ENCODE measurements around the gene EPN2.

Gene EPN2

DNA sequence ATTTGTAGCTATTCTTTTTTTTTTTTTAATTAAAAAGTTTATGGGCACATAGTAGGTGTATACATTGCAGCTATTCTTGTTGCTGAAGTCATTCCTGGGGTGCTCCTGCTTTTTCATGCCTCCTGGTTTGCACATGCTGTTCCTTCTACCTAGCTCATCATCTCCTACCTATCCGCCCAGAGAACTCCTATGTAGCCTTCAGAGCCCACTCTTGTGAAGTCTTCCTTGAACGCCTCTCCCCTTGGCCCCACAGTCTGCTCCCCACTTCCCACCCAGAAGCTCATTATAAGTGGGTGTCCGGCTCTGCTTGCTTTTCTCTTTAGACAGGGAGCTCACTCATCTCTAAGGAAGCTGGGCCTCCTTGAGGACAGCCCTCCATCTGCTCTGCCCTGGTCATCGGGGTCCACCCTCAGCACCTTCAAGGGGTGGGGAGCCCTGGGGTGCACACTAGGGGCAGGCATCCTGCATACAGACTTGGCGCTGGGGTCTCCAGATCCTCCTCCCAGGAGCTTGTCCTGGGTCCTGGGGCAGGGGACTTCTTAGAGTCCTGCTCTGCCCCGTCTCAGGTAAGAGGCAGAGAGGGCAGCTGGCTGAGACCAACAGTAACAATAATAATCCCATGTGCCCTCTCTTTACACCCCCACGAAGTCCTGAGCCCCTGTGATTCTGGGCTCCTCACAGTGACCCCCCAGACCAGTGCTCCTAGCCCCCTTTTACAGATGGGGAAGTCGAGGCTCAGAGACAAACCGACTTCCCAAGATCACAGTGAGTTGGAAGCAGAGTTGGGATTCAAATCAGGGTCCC, 128.9 kb downstream of the EPN2 start:
- no peak for DNase-seq (ENCODE audit: low read depth in 2 of 2)

DNA sequence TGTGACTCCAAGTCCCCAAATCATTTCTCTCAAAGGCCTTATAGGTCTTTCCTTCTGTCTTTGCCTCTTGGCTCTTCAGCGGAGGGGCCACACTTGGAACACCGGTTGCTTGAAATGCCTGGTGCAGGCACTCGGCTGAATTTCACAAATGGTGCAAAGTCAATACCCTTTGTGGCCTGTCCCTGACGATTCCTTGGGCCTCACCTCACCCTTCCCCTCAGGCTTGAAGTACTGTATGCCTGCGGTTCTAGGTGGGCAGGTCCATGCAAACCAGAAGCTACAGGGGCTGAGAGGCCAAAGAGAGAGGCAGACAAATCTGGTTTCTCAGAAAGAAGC, 129.4 kb downstream of the EPN2 start:
- DNase-seq (ENCODE audit: low read depth in 2 of 2), result no peak

DNA sequence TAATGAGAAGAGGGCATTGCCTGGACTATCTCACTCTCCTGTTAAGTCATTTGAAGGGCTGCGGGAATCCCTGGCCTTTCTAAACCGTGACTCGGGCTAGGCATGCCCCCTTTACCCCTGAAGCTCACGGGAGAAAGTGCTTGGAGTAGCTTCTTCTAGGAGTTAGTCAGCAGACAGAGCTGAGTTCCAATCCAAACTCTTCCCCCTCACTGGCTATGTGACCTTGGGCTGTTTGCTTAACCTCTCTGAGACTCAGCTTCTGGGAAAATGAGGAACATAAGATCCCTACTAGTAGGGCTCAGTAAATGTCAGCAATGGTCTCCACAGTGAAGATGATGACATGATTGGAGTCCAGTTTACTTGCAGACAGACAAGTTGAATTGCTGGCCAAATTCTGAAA, 131.1 kb downstream of the EPN2 start:
- DNase-seq (ENCODE audit: low read depth in 2 of 2), result no peak

DNA sequence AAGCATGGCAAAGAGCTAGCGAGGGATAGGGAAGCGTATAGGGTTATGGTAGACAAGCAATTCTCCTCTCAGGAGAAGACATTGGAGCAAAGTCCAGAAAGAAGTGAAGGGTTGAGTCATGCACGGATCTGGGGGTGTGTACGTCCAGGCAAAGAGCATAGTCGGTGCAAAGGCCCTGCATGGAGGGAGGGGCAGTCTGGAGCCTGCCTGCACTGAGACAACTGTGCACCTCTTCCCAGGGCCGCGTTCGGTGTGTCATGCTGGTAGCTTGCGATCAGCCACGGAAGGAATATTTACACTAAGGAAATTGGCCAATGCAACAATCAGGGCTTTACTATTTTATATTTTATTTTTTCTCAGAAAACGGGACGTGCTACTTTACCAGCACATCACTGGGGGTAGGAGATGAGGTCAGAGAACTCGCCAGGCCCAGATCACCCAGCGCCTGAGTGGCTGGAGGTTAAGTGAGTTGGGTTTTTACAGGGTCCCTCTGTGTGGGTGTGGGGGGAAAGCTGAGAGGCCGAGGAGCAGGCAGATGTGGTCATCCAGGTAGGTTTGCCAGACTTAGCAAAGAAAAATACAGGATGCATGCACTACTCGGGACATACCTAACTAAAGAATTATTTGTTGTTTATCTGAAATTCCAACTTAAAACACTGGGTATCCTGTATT, 132.1 kb downstream of the EPN2 start:
- DNase-seq (ENCODE audit: low read depth in 2 of 2), result no peak

DNA sequence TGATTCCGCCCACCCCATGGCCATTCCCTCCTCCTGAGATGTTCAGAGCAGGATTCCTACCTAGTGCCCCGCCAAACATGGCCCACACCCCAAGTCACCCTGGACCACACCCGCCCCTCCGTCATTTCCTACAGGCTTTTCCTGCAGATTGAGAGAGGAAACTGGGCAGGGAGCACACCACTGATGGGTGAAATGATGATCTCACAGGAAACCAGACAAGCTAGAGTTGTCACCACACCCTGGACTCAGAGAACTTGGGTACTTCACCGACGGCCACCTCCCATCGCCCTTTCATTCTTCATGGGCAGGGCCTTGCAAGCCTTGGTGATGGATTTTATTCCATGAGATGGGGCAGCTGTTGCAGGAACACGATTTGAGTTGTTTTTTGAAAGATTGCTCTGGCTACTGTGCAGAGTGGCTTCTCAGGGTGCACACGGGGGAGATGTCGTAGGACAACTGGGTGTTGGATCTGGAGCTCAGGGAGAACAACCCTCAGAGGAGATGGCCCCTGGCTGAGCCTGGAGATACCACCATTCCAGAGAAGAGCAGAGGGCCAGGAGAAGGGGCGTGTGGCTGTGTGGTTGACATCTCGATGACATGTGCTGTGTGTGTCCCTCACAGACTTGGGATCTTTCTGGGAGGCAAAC, 132.8 kb downstream of the EPN2 start:
- no peak for DNase-seq (ENCODE audit: low read depth in 2 of 2)

DNA sequence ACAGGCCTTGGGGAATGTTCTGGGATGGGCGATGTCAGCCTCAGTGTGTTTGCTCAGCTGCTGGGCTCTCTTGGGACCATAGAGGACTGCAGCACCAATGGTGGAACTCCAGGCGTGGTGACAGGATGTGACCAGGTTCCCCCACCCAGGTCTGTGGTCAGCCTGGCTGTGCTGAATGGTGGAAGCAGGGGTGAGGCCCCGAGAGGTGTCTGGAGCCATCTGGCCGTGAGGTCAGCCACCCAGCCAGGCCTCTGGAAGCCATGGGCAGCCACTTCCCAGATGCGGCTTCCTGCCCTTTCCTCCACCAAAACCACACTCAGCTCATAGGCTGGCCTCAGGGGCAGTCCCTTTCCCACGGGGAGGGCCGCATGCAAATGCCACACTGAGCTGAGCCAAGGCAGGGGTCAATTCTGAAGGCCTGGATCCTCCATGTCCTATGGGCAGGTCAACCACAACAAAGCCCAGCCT, 133.4 kb downstream of the EPN2 start:
- no peak for DNase-seq (ENCODE audit: low read depth in 2 of 2)

DNA sequence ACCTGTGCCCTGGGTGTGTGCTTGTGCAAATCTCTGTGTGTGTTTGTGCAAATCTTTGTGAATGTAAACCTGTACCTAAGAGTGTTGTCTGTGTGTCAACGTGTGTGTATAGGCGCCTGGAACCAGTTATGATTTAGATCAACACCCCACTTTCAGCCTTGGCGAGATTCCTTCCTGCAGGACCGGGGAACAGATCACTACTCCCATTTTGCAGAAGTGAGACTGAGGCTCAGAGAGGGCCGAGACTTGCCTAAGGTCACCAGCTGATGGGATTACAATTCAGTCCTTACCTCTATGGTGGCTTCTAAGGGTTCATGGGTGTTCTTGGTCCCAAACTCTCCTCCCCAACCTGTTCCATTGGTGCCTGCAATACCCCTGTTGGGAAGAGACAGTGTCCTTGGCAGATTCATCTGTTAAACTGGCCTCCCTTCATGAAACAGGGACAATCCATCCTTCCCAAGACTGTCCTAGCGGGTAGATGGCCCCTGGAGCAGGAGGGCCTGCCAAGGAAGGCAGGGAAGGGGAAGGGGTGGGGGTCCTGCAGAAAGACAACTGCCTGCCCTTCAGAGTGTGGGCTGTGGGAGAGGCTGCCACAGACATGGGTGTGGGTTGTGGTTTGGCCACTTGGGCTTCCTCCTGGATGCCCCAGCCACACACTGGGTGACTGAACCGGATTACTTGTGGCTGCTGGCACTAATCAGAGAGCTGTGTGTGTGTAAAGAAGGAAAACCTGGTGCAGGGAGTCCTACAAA, 134.3 kb downstream of the EPN2 start:
- no peak for DNase-seq (ENCODE audit: low read depth in 2 of 2)

DNA sequence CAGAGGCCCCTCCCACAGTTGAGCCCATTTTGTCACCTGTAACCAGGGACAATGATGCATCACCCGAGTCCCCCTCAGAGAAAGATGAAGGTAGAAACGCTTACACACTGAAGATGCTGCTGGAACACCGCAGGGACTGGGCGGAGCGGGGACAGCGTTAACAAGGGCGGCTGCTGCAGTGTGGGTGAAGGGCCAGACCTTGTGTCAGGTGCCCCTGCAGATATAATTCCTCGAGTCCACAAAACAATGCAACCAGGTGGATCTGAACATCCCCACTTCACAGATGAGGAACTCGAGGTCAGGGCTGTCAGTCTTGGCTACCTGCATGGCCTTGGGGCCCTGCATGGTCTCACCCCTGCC, 134.8 kb downstream of the EPN2 start:
- DNase-seq (ENCODE audit: low read depth in 2 of 2), result no peak

DNA sequence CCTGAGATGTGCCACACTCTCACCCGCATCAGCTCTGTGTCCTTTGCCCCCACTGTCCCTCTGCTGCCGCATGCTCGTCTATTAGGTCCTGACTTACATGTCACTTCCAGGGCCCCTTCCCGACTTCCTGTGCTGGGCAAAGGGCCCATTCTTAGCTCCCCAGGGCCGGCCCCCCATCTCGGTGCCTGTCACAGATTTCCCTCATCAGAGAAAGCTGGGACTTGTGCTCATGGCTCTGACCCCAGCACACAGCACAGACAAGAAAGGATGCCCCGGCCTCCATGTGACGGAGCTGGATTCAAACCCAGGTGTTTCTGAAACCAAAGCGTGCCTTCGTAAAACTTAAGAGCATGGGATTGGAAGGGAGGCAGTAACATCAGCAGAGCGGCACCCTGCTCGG, 135.3 kb downstream of the EPN2 start:
- DNase-seq (ENCODE audit: low read depth in 2 of 2), result no peak

DNA sequence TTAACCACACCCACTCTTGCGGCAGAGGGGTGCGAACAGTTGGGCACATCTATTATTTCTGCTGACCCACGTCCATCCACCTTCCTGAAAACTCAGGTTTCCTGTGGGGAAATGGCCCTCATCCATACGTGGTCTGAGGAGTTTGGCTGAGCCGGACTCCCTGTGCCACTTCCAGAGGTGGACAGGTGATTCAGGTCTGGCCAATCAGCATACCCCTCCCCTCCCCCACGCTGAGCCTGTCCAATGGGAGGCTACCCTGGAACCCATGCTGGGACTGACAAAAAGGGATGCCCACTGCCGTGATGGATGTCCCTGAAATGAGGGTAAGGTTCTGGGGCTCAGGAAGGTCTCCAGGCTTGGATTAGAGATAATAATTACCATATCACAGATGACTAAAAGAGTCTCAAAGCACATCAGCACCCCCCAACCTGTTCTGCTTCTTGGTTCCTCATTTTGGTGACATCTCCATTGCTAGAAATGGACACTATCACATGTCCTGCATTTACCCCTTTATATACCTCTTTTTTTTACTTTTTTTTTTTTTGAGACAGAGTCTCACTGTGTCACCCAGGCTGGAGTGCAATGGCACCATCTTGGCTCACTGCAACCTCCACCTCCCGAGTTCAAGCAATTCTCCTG, 135.8 kb downstream of the EPN2 start:
- DNase-seq (ENCODE audit: low read depth in 2 of 2), result no peak

DNA sequence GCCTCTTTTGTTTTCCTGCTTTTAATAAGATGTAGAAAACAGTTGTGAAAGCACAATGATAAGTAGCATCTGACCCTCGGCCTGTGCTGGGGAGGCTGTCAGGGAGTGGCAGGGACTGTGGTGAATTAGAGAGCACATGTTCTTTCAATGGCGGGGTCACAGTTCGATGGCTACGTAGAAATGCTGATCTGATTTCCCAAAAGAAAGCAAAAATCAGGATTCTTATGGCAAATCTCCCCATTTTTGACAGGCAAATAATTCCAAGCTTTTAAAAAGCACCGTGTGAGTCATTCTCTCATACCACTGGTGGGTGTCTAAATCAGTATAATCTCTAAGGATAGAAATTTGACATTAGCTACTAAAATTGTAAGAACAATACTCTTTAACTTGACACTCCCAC, 137.0 kb downstream of the EPN2 start:
- DNase-seq (ENCODE audit: low read depth in 2 of 2), result no peak

DNA sequence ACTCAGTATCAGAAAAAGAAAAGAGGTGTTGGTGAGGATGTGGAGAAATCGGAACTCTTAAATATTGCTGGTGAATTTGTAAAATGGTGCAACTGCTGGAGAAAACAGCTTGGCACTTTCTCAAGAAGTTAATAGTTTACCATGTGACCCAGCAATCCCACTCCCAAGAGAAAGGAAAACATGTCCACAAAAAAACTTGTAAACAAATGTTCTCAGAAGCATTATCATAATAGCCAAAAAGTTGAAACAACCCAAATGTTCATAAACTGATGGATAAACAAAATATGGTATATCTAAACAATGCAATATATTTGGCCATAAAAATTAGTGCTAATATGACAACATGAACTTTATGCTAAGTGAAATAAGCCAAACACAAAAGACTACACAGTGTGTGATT, 138.6 kb downstream of the EPN2 start:
- DNase-seq (ENCODE audit: low read depth in 2 of 2), result no peak

DNA sequence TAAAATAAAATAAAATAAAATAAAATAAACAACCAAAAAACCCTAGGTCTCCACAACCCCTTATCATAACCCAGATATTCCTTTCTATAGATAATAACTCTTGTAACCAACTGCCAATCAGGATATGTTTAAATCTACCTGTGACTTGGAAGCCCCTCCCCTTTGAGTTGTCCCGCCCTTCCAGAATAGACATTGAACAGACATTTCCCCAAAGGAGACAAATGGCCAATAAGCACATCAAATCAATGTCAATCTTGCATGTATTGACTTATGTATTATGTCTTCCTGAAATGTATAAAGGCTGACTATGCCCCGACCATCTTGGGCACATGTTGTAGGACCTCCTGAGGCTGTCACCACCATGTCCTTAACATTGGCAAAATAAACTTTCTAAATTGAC, 139.6 kb downstream of the EPN2 start:
- no peak for DNase-seq (ENCODE audit: low read depth in 2 of 2)

DNA sequence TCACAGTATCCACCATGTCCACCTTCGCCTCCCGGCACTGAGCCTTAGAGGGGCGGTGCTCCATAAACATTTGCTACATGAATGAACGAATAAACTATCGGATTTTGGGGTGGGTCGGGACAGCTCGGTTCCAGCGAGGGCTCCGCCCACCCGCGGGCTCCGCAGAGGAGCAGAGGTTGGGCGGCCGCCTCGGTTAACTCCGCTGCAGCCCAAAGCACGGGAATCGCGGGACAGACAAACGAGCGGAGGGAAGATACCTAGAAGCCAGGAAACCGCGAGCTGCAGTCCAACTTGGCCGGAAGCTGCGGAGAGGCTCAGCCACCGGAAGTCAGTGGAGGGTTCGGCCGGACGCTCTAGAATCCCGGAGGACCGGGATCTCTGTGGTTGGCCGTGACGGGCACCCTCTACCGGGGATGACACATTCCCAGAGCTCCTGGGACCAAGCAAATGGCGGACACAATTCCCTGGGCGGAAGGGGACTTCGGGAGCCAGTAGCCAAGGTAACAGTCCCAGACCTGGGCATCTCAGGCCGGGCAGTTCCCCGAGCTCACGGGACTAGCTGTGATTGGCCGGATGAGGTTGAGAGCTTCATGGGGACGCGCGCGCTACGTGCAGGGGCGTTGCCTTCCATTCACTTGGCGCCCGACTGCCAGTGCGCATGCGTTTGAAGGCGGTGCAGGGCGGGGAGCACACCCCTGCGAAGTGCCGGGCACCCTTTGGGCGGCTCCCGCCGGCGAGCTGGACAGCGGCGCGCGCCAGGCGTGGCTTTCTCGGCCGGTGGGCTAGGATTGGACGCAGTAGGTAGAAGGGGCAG, 140.6 kb downstream of the EPN2 start:
- peak; percentile 72 to 86 for DNase-seq (ENCODE audit: low read depth in 2 of 2)

DNA sequence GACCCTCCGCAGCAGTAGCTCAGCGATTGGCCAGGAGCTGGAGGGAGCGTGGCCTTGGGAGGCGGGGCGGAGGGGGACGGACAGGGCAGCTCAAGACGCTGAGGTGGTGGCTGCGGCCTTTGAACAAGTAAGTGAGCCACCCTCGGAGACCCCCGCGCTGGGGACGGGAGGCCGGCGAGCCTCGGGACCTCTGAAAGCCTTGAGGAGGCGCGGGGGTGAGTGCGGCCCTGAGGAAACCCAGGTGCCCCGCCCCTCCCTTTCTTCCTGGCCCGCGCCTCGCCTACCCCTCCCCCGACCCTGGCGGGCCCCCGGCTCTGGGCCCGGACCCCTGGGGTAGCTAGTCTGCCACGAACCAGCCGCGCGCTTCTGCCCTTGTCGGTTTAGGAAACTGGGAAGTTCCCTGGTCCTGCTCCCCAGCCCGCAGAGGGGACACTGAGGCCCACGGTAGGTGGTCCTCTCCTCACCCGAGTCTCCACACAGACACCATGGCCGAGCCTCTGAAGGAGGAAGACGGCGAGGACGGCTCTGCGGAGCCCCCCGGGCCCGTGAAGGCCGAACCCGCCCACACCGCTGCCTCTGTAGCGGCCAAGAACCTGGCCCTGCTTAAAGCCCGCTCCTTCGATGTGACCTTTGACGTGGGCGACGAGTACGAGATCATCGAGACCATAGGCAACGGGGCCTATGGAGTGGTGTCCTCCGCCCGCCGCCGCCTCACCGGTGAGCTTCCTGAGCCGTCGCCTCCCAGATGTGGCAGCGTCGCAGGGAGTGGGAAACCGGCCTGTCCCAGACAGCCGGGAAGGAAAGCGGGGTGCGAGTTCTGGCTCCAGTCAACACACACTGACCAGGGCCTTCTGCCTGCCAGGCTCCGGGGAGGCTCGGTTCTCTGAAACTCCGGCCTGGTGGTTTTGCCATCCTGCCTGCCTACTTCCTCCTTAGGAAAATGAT, 141.5 kb downstream of the EPN2 start, which contains the start of gene MAPK7:
Gene MAPK7, plus strand, starts transcription at position 83 of the 945 bp plus-strand sequence. Its CDS starts 403 bp downstream, at position 486.
- DNase-seq (ENCODE audit: low read depth in 2 of 2), result no peak

DNA sequence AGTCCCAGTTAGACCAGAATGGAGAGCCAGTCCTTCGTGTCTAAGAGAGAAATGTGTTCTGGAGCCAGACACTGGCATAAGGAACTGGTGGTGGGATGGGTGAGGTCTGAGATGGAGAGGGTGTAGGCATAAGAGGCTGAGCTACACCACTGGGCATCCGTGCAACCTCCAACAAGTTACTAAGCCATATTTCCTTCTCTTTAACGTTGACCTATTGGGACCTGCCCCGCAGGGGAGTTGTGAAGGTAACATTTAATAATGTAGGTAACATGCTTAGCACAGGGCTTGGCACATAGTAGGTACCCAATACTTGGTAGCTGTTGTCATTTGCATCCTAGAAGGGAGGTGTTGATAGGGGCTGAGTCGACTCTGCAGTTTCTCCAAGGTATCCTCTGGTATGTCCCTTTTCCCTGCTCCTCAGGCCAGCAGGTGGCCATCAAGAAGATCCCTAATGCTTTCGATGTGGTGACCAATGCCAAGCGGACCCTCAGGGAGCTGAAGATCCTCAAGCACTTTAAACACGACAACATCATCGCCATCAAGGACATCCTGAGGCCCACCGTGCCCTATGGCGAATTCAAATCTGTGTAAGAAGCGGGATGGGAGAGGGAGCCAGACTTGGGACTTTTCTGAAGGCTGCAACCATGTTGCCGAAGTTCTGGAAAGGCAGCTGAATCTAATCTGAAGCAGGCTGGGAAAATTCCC, 142.3 kb downstream of the EPN2 start:
- DNase-seq (ENCODE audit: low read depth in 2 of 2), result no peak

DNA sequence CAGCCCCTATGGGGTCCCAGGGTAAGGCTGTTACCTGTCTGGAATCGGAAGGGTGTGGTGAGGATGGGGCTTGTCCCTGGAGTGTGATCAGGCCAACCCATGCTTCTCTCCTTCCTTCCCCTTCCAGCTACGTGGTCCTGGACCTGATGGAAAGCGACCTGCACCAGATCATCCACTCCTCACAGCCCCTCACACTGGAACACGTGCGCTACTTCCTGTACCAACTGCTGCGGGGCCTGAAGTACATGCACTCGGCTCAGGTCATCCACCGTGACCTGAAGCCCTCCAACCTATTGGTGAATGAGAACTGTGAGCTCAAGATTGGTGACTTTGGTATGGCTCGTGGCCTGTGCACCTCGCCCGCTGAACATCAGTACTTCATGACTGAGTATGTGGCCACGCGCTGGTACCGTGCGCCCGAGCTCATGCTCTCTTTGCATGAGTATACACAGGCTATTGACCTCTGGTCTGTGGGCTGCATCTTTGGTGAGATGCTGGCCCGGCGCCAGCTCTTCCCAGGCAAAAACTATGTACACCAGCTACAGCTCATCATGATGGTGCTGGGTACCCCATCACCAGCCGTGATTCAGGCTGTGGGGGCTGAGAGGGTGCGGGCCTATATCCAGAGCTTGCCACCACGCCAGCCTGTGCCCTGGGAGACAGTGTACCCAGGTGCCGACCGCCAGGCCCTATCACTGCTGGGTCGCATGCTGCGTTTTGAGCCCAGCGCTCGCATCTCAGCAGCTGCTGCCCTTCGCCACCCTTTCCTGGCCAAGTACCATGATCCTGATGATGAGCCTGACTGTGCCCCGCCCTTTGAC, 143.5 kb downstream of the EPN2 start:
- no peak for DNase-seq (ENCODE audit: low read depth in 2 of 2)

DNA sequence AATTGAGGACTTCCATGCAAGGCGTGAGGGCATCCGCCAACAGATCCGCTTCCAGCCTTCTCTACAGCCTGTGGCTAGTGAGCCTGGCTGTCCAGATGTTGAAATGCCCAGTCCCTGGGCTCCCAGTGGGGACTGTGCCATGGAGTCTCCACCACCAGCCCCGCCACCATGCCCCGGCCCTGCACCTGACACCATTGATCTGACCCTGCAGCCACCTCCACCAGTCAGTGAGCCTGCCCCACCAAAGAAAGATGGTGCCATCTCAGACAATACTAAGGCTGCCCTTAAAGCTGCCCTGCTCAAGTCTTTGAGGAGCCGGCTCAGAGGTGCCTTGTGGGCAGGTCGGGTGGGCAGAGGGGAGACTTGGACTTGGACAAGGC, 144.2 kb downstream of the EPN2 start:
- DNase-seq (ENCODE audit: low read depth in 2 of 2), result no peak
